Upper lobe of right lung (tissue), 1 donor: ENCODE data around the gene GRID2. TPM values are rescaled to one million over a fixed set of nuclear protein-coding genes. Genes with fewer than 3 reads are reported as not detected.

ENCODE experiments used
- ATAC-seq: fragments of 200-7000 bp; cut with Tn5 transposase; one replicate; pipeline ENCODE4 v1.9.1; 2020; ENCODE audit warnings: mild to moderate bottlenecking, moderate library complexity
- DNase-seq: peaks from one replicate; pipeline ENCODE4 v3.0.0-alpha.2; 2020
- H3K27ac ChIP-seq: fragments of 200-600 bp; one replicate; pipeline ENCODE4 v1.8.0; 2022
- H3K27me3 ChIP-seq: fragments of 200-600 bp; one replicate; pipeline ENCODE4 v1.8.0; 2022; ENCODE audit warnings: mild to moderate bottlenecking
- H3K36me3 ChIP-seq: fragments of 200-600 bp; one replicate; pipeline ENCODE4 v1.8.0; 2022
- H3K4me1 ChIP-seq: fragments of 200-600 bp; one replicate; pipeline ENCODE4 v1.8.0; 2022
- H3K4me3 ChIP-seq: fragments of 200-600 bp; one replicate; pipeline ENCODE4 v1.8.0; 2022; ENCODE audit warnings: mild to moderate bottlenecking
- H3K9me3 ChIP-seq: fragments of 200-600 bp; one replicate; pipeline ENCODE4 v1.8.0; 2022
- CTCF ChIP-seq: fragments of 200-600 bp; IDR thresholded peaks from one replicate; pipeline ENCODE4 v1.8.0; 2022; ENCODE audit warnings: antibody characterized with exemption
- intact Hi-C: fragments of 100-400 bp; cut with DNase I; formaldehyde crosslinking; loops from one replicate; pipeline ENCODE4 v1.11.0; 2022
- total RNA-seq: library from RNA; stranded (reverse); fragmentation: NEBNext Ultra II Directional; extraction: Animal tissue kit (Norgen Biotek cat#: 25700); gene quantifications from one replicate; pipeline ENCODE4 v1.2.1, GENCODE V29; 2021
- donor health status: DM: no; HTN: yes; CAD: no; lungs with severe emphysema.

GRID2 gene
- total RNA-seq, 1 donor from 2014 or later = not detected

- no peak for TF ChIP-seq CTCF
- Histone ChIP-seq H3K36me3 (no peaks in the 10 kb centered on the region), H3K4me1 (no peaks in the 10 kb centered on the region), H3K4me3 (no peak overlapping the region), H3K27ac (no peak overlapping the region), H3K9me3 (no peaks in the 10 kb centered on the region), H3K27me3 (no peaks in the 10 kb centered on the region)
- DNase-seq (no peak), ATAC-seq (no peak)
- intact Hi-C loops = no loop called here
These were observed 347.8 kb downstream of the GRID2 start for GRCh38 chr4:92651536-92651935.

- TF ChIP-seq CTCF = no peak
- no peak for ATAC-seq
- no peaks in the 10 kb centered on the region for H3K36me3 ChIP-seq
These were observed 350.3 kb downstream of the GRID2 start for GRCh38 chr4:92654084-92654483.

GRCh38 chr4:92657695-92658094 is 353.9 kb downstream of the GRID2 start:
- Histone ChIP-seq H3K4me3 (no peak overlapping the region), H3K36me3 (no peaks in the 10 kb centered on the region), H3K9me3 (no peaks in the 10 kb centered on the region), H3K27ac (no peak overlapping the region), H3K27me3 (no peaks in the 10 kb centered on the region), H3K4me1 (no peaks in the 10 kb centered on the region)
- no peak for TF ChIP-seq CTCF
- ATAC-seq (no peak), DNase-seq (no peak)
- intact Hi-C loops = no loop called here

More at GRCh38 chr4:92654084-92654483, 350.3 kb downstream of the GRID2 start:
- intact Hi-C loops = no loop called here
- Histone ChIP-seq H3K4me1 (no peaks in the 10 kb centered on the region), H3K27ac (no peak overlapping the region), H3K4me3 (no peak overlapping the region), H3K27me3 (no peaks in the 10 kb centered on the region), H3K9me3 (no peaks in the 10 kb centered on the region)
- DNase-seq = no peak

- Histone ChIP-seq H3K27ac (no peak overlapping the region), H3K36me3 (no peaks in the 10 kb centered on the region), H3K9me3 (no peaks in the 10 kb centered on the region), H3K4me3 (no peak overlapping the region), H3K4me1 (no peaks in the 10 kb centered on the region), H3K27me3 (no peaks in the 10 kb centered on the region)
- TF ChIP-seq CTCF = no peak
- ATAC-seq = no peak
- intact Hi-C loops = no loop called here
- no peak for DNase-seq
These were observed 354.6 kb downstream of the GRID2 start for GRCh38 chr4:92658318-92658717.

- no peak for ATAC-seq
- H3K27ac ChIP-seq = no peak overlapping the region
- H3K9me3 ChIP-seq = no peaks in the 10 kb centered on the region
- no peak for DNase-seq
- H3K27me3 ChIP-seq = no peaks in the 10 kb centered on the region
- H3K36me3 ChIP-seq = no peaks in the 10 kb centered on the region
- intact Hi-C loops = no loop called here
- no peak overlapping the region for H3K4me3 ChIP-seq
- no peaks in the 10 kb centered on the region for H3K4me1 ChIP-seq
- no peak for TF ChIP-seq CTCF
These were observed 374.0 kb downstream of the GRID2 start for GRCh38 chr4:92677805-92678204.

- intact Hi-C loops = no loop called here
- TF ChIP-seq CTCF = no peak
- Histone ChIP-seq H3K4me1 (no peaks in the 10 kb centered on the region), H3K4me3 (no peak overlapping the region), H3K36me3 (no peaks in the 10 kb centered on the region), H3K27me3 (no peaks in the 10 kb centered on the region), H3K27ac (no peak overlapping the region), H3K9me3 (no peaks in the 10 kb centered on the region)
- ATAC-seq = no peak
- DNase-seq = no peak
These were observed 374.5 kb downstream of the GRID2 start for GRCh38 chr4:92678292-92678691.
